Esophagus muscularis mucosa (tissue), 4 donors: ENCODE data around the gene BAG2. TPM values are rescaled to one million over a fixed set of nuclear protein-coding genes. Genes with fewer than 3 reads are reported as not detected.

Experiments used
- DNase-seq: peaks from one replicate; pipeline ENCODE4 v3.0.0-alpha.2; 2017; ENCODE audit errors: extremely low spot score
- H3K27ac ChIP-seq, 4 donors: fragments of 200-600 bp; sonication (generic); replicated peaks in 1 of 4; 1 replicate in 3 of 4; 2 replicates in 1 of 4; pipeline ENCODE4 v1.5.1; 2016 to 2019; ENCODE audit warnings: mild to moderate bottlenecking in 1 of 4
- H3K27me3 ChIP-seq, 4 donors: fragments of 200-600 bp; sonication (generic); one replicate each; pipeline versions ENCODE4 v1.5.1 to v1.6.0; 2016 to 2019
- H3K36me3 ChIP-seq, 4 donors: fragments of 200-600 bp; sonication (generic); one replicate each; pipeline ENCODE4 v1.5.1; 2016 to 2019
- H3K4me1 ChIP-seq, 4 donors: fragments of 200-600 bp; sonication (generic); one replicate each; pipeline ENCODE4 v1.5.1; 2016 to 2019
- H3K4me3 ChIP-seq, 4 donors: fragments of 200-600 bp; sonication (generic); 1 replicate in 2 of 4; 2 replicates in 2 of 4; pipeline ENCODE4 v1.5.1; 2016 to 2019; ENCODE audit warnings: mild to moderate bottlenecking in 4 of 4, moderate library complexity in 1 of 4
- H3K9me3 ChIP-seq, 4 donors: fragments of 200-600 bp; sonication (generic); 1 replicate in 3 of 4; 2 replicates in 1 of 4; pipeline ENCODE4 v1.5.1; 2016 to 2019
- CTCF ChIP-seq, 3 experiments: fragments of 200-600 bp in 2 of 3; fragments of 450-650 bp in 1 of 3; sonication (generic) in 2 of 3; IDR thresholded peaks; one replicate each; pipeline ENCODE4 v1.5.1; 2017 to 2019; ENCODE audit warnings: antibody characterized with exemption in 3 of 3, mild to moderate bottlenecking in 2 of 3, moderate library complexity in 1 of 3
- EP300 ChIP-seq: sonication (generic); formaldehyde crosslinking; IDR thresholded peaks from one replicate; pipeline ENCODE4 v1.6.1; 2017; ENCODE audit warnings: antibody characterized with exemption
- POLR2A ChIP-seq: fragments of 450-650 bp; IDR thresholded peaks from one replicate; pipeline ENCODE4 v1.6.1; 2017; ENCODE audit warnings: antibody characterized with exemption, moderate library complexity, mild to moderate bottlenecking, low read depth
- POLR2AphosphoS5 ChIP-seq, 2 donors: sonication (generic); formaldehyde crosslinking; IDR thresholded peaks; one replicate each; pipeline ENCODE4 v1.6.1; 2017; ENCODE audit warnings: antibody characterized with exemption in 2 of 2
- WGBS: methylation state at CpG from one replicate; pipeline ENCODE4 v1.1.5; 2018; 5-methylcytosine and 5-hydroxymethylcytosine counted together
- intact Hi-C: fragments of 100-400 bp; cut with DNase I; formaldehyde crosslinking; loops from one replicate; pipeline ENCODE4 v1.15.1; 2023
- total RNA-seq, 4 donors: library from RNA; depleted of rRNA; stranded (reverse); fragments of >200 nt; gene quantifications; one replicate each; pipeline versions ENCODE4 v1.1.0 to v1.2.1, GENCODE V29; 2016

The BAG2 gene
- total RNA-seq, 4 donors from 2014 or later = 29.0 to 42.8 (median 39.6) TPM

GRCh38 chr6:57216235-57217101, 44.3 kb downstream of the BAG2 start:
- Histone ChIP-seq H3K36me3 (no peaks in the 10 kb centered on the region), H3K27me3 (no peaks in the 10 kb centered on the region), H3K27ac (peak overlapping the region; percentile 36 to 65 (median 55)), H3K9me3 (no peaks in the 10 kb centered on the region), H3K4me3 (peak overlapping the region in 2 of 4 donors; percentile 3 to 7), H3K4me1 (peaks cover 0 to 59% (median 45%) of the 10 kb centered on the region in 4 donors)
- no peak for TF ChIP-seq EP300
- peak in 1 of 3 experiments; percentile 33 for TF ChIP-seq CTCF (IDR thresholded peaks at IDR 0.05)
- TF ChIP-seq POLR2AphosphoS5 (IDR thresholded peaks at IDR 0.05) = peak in 1 of 2 donors; percentile 59
- TF ChIP-seq POLR2A = no peak
- 49% methylated on average over 7 of the region's 7 CpGs for WGBS
- intact Hi-C loops = no loop called here
- DNase-seq = no peak

- WGBS = 96% methylated on average over 11 of the region's 11 CpGs
- intact Hi-C loops = no loop called here
- H3K27ac ChIP-seq = peak overlapping the region; percentile 36 to 65 (median 55)
These were observed 45.1 kb downstream of the BAG2 start for GRCh38 chr6:57217270-57217669.

GRCh38 chr6:57220083-57220703, 48.1 kb downstream of the BAG2 start:
- peaks cover 6 to 45% (median 41%) of the 10 kb centered on the region in 4 donors for H3K4me1 ChIP-seq

More at GRCh38 chr6:57217270-57217669, 45.1 kb downstream of the BAG2 start:
- Histone ChIP-seq H3K4me1 (peaks cover 0 to 51% (median 41%) of the 10 kb centered on the region in 4 donors), H3K36me3 (no peaks in the 10 kb centered on the region), H3K4me3 (no peak overlapping the region), H3K27me3 (no peaks in the 10 kb centered on the region), H3K9me3 (no peaks in the 10 kb centered on the region)
- no peak for DNase-seq
- TF ChIP-seq CTCF (IDR thresholded peaks at IDR 0.05) (no peak), POLR2A (no peak), POLR2AphosphoS5 (IDR thresholded peaks at IDR 0.05) (no peak), EP300 (no peak)

More at GRCh38 chr6:57220083-57220703, 48.1 kb downstream of the BAG2 start:
- Histone ChIP-seq H3K27ac (peak overlapping the region in 1 of 4 donors; percentile 3), H3K4me3 (peak overlapping the region; percentile 81 to 97 (median 91)), H3K36me3 (no peaks in the 10 kb centered on the region), H3K27me3 (no peaks in the 10 kb centered on the region), H3K9me3 (no peaks in the 10 kb centered on the region)
- TF ChIP-seq EP300 = no peak
- no peak for TF ChIP-seq POLR2A
- no peak for TF ChIP-seq POLR2AphosphoS5 (IDR thresholded peaks at IDR 0.05)
- no peak for TF ChIP-seq CTCF (IDR thresholded peaks at IDR 0.05)
- 86% methylated on average over 2 of the region's 2 CpGs for WGBS
- no peak for DNase-seq
- intact Hi-C loops = loop anchor here (5.0 kb wide), 2 partner anchors 33 to 48 kb away; partner anchors contain the start of gene BAG2
